CD4-positive, alpha-beta T cell treated with Interleukin-10 for 1 hour (primary cell): ENCODE measurements around the gene TPST2.

ENCODE experiments used
- DNase-seq: peaks from one replicate; pipeline ENCODE4 v3.0.0-alpha.2; 2020

The TPST2 gene

DNA sequence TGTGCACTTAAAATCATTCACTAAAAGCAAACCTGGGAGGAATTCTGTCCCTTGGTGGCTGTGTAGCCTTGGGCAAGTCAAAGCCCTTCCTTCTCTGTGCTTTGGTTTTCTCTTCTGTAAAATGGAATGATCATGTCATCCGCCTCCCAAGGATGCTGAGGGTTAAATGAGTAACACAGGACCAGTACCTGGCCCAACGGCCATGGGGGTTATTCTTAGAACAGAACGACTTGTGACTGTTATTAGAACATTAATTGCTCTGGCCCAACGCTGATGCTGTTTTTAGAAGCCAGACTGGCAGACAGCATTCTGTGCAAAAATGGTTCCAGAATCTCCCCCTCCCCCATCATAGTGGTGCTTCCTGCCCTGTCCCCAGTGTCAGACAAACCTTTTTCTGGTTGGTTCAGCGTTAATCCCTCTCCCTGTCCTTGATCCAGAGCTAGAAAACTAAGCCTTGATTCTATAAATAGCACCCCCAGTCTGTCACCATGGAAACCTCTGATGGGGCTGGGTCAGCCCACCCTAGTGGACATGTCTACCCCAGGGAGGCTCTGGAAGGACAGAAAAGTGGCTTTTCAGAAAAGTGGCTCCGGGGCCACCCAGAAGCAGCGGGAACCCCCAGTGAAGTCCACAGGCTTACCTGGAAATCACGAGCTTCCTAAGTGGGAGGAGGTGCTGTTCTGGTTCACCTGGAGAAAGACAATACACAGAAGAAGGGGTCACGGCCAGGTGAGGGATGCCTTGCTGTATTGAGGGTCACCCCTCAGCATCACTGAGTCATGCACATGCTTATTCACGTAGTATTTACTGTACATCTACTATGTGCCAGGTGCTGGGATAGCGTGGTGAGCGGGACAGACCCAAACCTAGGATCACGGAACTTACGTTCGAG is 62.1 kb downstream of the TPST2 start:
- DNase-seq = no peak

DNA sequence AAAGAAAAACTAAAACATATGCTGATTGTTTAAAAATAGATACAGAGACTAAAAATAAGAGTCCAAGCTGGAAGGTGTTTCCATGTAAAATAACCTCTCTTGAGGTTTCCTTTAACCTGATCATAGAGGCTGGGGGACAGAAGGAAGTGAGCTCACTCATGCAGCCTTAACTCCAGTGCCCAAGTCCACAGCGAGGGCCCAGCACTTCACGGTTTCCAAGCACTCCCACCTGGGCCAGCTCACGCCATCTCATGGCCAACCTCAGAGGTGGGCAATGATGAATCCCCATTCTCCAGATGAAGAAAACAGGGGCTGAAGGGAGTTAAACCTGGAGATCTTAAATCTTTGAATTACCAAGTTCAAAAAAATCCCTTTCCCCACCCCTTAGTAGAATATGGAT is 62.8 kb downstream of the TPST2 start:
- DNase-seq = no peak

DNA sequence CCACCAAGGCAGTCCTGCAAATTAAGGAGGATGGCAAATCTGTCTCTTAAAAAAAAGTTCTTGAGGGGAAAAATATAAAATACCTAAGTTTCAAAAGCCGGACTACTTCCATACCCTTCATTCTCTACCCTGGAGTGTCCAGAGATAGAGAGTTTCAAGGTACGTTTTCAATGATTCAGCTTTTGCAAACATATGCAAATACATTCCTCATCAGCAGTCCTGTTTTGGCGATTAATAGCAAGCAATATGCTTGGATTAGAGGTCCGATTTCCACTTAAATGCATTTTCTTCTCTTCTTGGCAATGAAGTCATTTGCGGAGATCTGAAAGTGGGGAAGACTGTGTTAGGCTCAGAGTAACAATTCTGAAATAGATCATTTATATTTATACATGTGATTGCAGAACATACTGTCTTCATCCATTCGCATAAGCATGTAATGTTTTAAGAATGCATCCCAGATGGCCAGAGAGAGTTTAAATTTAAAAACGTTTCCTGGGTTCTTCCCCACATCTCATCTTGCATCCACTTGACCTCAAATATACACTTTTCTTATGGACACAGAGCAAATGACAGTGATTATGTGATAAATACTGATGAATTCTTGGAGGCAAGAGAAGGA is 63.9 kb downstream of the TPST2 start:
- DNase-seq = no peak

DNA sequence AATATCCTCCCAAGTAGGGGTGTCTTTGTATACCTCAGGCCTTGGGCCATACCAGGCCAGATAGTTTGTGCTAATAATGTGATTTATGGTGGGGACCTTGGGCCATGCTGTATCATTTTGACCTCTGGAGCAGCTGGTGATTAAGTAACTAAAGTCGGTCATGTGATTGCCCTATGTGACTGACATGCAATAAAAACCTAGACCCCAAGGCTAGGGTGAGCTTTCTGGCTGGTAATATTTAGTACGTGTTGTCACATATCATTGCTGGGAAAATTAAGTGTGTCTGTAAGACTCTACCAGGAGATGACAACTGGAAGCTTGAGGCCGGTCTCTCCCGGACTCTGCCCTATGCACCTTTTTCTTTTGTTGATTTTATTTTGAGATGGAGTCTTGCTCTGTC is 65.1 kb downstream of the TPST2 start:
- no peak for DNase-seq

DNA sequence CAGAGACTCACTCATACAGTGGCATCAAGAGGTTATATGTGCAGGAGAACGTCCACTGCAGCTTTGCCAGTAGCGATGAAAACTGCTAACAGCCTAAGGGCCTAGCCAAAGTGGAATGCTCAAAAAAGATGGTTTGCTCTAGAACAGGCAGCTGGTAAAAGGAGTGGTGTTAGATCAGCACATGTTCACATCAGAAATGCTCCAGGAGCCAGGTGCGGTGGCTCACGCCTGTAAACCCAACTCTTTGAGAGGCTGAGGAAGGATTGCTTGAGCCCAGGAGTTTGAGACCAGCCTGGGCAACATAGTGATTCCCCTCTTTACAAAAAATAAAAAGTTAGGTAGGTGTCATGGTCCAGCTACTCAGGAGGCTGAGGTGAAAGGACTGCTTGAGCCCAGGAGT is 67.3 kb downstream of the TPST2 start:
- DNase-seq = no peak

DNA sequence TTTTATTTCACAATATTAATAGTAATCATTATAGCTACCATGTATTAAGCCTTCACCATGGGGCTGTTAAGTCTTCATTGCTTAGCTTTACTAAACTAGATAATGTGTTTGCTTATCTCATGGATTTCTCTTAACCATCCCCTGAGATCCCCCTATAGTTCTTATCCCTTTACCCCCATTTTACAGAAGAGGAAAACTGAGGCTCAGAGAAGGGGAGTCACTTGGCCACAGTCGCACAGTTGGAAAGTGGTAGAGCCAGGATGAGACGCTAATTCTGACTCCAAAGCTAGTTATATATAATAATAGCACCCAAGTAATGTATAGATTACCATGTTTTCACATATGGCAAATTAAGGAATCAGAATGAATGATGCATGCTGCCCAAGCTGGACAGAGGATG is 67.9 kb downstream of the TPST2 start:
- no peak for DNase-seq

DNA sequence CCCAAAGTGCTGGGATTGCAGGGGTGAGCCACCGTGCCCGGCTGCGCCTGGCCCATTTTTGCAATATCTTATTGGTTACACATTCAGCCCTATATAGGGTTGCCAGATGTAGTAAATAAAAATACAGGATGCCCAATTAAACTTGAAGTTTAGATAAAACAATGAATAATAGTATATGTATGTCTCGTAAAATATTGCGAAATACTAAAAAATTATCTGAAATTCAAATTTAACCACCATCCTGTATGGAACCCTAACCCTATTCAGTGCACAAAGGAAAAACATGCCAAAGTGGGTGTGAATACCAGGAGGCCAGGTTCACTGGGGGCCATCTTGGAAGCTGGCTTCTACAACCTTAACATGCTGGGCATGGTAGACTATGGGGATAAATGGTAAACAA is 72.5 kb downstream of the TPST2 start:
- no peak for DNase-seq

DNA sequence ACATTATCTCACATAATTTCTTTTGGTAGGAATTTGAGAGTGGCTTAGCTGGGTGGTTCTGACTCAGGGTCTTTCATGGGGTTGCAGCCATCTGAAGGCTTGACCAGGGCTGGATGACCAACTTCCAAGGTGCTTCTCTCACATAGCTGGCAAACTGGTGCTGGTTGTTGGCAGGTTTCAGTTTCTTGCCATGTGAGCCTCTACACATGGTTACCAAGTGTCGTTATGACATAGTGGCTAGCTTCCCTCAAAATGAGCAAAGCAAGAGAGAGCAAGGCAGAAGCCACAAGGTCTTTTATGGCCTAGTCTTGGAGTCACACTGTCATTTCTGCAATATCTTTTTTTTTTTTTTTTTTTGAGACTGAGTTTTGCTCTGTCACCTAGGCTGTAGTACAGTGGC is 73.4 kb downstream of the TPST2 start:
- no peak for DNase-seq

DNA sequence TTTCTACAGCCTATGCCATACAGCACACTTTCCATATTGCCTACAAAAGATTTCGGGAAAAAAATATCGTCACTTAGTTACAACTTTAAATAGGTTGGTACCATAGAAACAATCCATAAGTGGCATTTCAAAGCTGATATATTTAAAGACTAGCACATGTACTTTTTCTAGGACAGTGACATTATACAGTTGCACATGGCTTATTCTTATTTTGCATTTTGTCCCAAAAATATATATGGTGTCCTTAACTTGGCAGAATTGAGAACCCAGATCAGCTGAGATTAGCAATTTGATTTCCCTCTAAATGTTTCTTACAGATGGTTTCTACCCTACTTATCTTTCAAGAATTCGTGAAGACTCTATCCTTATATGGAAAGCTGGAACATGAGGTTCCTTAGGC is 74.0 kb downstream of the TPST2 start:
- no peak for DNase-seq

DNA sequence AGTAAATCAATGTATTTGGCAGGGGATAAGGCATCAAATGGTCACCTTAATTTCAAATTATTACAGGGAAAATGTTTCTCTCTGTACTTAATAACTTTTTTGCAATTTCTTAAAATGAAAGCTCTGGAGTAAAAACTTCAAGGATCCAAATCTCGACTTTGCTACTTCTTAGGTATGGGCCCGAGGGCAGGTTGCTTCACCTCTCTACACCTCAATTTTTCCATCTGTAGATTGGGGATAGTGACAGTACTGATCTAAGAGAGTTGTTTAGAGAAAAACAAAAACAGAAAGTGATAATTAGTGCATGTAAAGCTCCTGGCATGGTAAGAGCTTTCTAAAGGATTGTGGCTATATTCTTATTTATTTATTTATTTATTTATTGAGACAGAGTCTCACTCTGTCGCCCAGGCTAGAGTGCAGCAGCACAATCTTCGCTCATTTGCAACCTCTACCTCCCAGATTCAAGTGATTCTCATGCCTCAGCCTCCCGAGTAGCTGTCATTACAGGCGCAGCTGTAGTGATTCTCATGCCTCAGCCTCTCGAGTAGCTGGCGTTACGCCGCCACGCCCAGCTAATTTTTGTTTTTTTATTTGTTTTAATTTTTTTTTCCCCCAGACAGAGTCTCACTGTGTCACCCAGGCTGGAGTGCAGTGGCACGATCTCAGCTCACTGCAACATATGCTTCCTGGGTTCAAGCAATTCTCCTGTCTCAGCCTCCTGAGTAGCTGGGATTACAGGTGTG is 75.3 kb downstream of the TPST2 start:
- DNase-seq = no peak

DNA sequence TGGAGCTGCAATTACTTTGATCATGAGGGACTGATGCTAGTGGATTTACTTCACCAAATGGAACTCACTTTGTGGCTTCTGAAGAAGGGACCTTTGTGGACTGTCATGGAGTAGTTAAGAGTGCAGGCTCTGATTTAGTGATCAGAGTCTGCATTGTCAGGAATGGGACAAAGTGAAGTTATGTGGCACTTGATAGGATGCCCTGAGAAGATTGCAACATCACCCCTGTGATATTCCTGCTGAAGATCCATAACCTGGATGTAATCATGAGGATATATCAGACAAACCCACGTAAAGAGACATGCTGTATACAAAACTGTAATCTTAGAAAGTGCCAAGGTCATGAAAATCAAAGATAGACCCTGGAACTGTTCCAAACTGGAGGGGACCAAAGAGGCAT is 76.1 kb downstream of the TPST2 start:
- no peak for DNase-seq

DNA sequence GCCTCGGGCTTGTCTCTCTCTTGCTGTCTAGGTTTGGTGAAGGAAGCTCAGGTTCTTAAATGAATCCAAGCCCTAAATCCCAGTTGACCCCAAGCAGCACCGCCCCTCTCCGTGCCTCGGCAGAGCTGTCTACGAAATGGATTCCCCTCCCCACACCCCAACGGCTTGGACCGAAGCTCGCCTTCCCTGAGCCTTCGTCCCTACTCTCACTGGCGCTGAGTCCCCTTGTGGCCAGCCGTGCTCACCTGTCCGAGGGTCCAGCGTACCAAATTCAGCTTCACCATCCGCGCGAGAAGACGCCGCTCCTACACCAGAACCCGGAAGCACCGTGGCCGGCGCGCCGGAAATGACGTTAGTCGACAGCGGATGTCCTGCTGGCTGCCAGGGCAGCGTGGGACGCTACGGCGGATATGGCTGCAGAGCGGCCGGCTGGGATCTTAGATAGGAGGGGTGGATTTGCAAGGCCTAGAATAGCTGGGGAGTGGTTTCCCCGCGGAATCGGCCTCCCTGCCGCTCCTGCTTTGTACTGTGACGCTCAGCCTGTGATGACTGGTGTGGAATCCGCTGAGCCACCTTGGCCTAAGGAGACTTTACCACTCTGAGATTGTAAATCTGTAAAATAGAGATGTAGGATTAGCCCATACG is 77.7 kb downstream of the TPST2 start, which contains the start of gene TFIP11:
Gene TFIP11, minus strand, starts transcription at position 325 of the 645 bp plus-strand sequence. CDS start 2,201 bp downstream, outside the sequence.
- peak; percentile 89 for DNase-seq

DNA sequence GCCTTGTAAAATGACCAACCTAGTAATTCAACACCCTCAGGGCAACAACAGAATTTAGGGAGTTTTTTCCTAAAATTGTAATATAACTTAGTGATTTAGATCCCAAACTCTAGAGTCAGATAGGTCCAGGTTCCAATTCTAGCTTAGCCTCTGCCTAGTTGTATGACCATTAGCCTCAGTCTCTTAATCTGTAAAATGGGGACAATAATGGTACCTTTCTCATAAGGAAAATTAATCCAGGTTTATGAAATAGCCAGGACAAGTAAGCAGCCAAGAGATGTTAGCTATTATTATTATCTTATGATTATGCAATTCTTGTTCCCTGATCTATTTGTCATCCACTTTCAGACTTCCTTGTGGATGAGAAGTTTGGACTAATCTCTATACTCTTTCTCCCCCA is 81.8 kb downstream of the TPST2 start:
- no peak for DNase-seq

DNA sequence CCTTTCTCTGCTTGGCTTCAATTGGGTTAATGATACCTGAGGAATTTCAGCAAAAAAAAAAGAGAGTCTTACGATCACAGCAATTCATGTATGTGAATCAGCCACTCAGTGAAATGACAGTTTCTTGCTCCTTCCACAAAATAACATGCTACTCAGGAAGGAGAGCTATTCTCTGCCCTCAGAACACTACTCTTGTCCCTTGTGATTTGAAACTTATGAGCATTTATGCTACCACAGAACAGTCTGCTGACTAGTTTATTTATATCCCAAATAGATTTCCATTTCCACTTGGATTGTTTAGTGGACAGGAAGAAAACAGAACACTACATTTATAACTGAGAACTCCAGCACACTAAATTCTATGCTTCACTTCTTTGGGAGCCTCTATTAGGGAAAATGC is 86.2 kb downstream of the TPST2 start:
- DNase-seq = no peak

DNA sequence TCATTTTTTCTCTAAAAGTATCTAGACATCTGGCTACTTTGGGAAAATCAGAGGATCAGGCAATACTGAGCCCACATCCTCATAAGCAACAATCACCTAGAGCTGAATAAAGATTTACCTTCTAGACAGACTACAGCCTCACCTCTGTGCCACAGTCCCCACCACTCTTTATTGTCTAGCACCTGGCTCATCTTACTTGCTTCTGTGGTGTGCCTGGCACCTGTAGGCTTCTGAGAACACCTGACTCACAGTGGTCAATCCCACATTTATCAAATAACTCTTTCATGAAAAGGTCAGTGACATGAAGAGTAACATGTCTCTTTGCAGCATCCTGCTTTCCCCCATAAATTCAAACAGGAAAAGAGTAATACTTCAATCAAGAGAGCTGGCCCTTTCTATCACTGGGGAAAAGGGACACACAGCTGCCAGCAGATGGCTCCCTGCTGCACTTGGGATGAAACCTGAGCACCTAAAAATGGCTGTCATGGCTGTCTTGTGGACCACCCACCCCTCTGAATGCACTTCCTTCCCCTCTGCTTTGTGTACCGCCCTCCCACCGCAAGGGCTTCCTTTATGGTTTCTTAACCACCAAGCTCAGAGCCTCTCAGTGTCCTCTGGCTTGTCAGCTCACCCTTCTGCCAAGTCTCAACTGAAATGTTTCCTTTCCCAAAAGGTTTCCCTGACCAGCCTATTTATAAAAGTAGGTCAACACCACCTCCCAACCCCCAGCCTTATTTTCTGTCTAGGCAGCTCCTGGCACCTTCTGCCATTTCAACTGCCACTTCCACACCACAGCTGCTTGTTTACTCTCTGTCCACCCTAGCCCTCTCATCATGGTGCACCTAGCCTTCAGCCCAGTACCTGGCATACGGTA is 87.0 kb downstream of the TPST2 start:
- DNase-seq = peak; percentile 80

DNA sequence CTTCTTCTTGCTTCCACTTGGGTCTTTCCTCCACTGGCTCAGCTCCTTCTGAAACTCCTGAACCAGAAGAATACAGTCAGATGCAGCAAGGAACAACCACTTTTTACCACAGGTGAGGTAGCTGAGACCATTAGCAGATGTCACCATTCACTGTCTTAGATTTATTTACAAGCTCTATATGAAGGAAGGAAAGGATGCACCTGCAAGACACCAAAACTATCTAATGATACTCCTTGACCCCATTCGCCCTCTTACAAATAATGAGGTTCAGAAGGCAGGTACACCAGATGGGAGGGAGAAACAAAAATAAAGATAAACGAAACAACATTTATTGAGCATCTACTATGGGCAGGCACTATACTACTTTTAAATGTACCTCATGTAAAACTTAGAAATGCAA is 87.9 kb downstream of the TPST2 start:
- no peak for DNase-seq

DNA sequence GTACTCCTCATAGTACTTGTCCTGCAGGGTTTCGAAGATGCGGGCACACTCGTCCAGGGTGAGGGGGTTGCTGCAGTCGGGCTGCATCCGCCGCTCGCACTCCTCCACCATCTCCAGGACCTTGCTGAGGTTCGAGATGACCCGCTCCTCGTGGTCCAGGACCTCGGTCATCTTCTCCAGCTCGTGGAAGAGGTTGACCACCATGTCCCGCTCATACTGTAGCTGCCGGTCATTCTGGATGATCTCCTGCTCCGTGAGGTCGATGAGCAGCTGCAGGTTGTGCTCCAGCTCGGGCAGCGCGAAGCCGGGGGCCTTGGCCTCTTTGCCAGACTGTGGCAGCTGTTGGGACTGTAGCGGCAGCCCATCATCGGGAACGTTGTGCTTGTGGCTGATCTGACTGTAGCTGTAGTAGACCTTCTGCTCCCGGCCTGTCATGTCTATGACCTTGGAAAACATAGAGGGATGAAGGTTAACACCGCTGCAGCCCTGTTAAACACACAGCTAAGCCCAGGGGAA is 90.7 kb downstream of the TPST2 start:
- DNase-seq = no peak

DNA sequence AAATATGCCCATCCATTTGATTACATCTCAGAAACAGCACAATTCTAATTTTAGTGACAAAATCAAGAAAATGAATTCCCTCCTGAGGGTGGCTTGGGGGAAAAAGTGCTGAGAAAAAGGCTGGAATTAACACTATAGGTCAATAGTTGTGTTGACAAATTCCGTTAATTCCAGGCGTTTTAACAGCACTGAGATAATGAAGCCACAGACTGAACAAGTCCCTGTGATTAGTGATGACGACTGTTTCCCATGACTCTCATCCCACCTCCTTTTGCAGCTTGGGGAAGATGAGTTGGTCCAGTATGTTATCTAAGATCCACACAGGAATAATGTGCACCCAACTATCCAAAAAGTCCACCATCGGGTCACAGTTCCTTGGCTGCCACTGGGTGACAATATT is 93.5 kb downstream of the TPST2 start:
- no peak for DNase-seq

DNA sequence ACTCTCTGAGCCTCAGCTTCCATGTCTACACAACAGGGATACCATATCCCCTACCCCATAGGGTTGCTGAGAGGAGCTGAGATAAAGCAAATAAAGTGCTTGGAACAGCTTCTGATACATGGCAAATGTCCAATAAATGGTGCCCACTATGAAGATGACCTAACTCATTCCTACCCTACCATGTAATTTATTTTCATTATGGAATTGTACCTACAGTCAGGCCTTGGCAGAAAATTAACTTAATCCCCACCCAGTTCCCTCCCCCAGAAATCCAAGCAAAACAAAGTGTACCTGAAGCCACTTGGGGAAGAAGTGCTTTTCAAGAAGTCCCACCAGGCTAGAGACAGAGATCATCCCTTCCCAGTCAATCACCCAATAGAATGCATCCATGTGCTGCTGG is 95.4 kb downstream of the TPST2 start:
- no peak for DNase-seq

DNA sequence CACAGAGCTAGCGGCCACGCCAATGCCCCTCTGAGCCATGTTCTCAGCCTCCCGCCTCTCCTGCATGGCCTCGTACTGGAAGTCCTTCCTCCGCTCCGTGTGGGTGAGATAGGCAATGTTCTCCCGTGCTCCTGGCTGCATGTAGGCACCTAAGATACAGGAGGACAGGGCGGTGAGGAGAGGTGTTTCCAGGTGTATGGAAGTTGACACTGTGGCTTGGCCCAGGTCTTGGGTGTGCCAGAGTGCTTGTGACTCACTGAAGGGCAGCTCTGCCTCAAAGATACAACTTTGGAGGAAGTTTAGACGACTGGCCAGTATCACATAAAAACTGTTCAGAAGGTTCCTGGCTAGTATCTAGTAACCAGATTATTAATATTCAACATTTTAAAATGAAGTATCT is 97.7 kb downstream of the TPST2 start:
- DNase-seq = no peak

DNA sequence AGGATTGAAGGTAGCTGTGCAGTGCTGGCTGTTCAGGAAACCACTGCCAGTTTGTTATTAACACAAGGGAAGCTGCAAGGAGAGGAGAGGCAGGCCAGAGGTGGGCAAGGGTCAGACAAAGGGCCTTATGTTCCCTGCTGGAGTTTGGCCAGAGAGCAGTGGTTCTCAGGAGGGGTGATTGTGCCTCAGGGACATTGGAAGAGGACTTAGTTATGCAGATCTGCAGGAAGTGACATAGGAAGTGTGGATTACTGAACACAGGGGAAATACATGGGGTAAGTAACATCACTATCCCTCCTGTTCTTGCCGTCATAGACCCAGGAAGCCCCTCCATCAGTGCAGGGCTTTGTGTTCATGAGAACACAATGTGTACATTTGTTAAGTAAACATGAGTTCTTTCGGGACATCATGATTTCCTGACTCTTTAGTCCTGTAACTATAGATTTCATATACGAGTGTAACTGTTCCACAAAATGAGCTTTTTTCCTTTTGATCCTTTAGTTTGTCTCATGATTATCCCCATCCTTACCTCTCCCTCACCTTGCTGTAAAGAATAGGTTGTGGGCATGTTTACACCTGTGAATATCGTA is 100.4 kb downstream of the TPST2 start:
- no peak for DNase-seq

DNA sequence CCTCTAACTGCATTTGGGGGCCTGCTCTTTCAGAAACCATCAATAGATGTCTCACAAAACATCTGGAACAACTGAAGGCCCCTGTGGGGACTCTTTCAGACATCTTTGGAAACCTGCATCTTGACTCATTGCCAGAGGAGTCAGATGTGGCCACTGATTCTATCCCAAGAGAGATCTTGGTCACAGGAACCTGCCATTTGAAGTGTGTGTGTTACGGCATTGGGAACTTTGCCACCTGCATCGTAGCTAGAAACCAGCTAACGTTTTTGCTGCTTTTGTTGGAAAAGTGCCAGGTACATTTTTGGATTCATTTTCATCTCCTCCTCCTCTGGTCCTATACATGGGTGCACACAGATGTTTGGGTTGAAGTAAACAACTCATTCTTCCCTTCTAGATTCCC is 101.9 kb downstream of the TPST2 start:
- no peak for DNase-seq
